ENCODE measurements around the gene PPIP5K1.
"Not testable (repeated sequence)": the region's sequence is repeated elsewhere in the genome, so short reads cannot be mapped to it uniquely, and the experiment has no call there.

GRCh38 chr15:43618700-43619099 lies 28.7 kb upstream of the PPIP5K1 start, which contains the start of gene STRC:
- TF ChIP-seq, protein P1, sequence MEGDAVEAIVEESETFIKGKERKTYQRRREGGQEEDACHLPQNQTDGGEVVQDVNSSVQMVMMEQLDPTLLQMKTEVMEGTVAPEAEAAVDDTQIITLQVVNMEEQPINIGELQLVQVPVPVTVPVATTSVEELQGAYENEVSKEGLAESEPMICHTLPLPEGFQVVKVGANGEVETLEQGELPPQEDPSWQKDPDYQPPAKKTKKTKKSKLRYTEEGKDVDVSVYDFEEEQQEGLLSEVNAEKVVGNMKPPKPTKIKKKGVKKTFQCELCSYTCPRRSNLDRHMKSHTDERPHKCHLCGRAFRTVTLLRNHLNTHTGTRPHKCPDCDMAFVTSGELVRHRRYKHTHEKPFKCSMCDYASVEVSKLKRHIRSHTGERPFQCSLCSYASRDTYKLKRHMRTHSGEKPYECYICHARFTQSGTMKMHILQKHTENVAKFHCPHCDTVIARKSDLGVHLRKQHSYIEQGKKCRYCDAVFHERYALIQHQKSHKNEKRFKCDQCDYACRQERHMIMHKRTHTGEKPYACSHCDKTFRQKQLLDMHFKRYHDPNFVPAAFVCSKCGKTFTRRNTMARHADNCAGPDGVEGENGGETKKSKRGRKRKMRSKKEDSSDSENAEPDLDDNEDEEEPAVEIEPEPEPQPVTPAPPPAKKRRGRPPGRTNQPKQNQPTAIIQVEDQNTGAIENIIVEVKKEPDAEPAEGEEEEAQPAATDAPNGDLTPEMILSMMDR (IDR thresholded peaks at IDR 0.05; ENCODE audit: borderline replicate concordance, extremely low read depth, low read length, poor library complexity, severe bottlenecking) = not testable (repeated sequence)
- not testable (repeated sequence) for TF ChIP-seq EZH2 (IDR thresholded peaks at IDR 0.05; ENCODE audit: borderline replicate concordance, low read depth, low read length, severe bottlenecking)

All from DND-41 (cell line).